T1000 (cell line): ENCODE data around the gene FOSL1.

ENCODE experiments used
- DNase-seq: peaks from one replicate; lab custom pipeline; 2025; ENCODE audit warnings: mixed read lengths; lab: John Stamatoyannopoulos, UW

The FOSL1 gene

DNA sequence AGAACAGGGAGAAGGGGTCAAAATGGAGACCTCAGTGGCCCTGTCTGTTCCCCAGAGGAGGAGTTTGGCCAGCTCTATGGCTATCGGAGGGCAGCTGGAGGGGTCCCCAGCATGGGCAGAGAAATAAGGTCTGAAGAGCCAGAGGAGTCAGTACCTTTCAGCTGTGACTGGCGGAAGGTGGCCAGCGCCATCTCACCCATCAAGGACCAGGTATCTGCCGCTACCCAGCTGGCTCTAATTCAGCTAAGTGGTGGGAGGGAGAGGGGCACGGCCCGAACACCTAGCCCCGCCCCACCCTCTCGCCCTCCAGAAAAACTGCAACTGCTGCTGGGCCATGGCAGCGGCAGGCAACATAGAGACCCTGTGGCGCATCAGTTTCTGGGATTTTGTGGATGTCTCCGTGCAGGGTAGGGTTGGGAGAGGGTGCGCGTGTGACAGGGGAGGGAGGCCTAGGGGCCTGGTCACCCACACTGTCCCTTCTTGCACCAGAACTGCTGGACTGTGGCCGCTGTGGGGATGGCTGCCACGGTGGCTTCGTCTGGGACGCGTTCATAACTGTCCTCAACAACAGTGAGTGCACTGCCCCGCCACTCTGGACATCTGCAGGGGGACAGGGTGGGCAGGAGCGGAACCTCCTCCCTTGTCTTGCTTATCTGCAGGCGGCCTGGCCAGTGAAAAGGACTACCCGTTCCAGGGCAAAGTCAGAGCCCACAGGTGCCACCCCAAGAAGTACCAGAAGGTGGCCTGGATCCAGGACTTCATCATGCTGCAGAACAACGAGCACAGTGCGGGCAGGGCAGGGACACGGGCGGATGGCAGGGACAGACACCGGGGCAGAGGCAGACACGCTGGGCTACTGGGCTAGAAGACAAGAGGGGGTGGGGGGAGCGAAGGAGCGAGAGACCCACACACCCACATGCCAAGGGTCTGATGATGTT is 17.8 kb downstream of the FOSL1 start:
- no peak for DNase-seq

DNA sequence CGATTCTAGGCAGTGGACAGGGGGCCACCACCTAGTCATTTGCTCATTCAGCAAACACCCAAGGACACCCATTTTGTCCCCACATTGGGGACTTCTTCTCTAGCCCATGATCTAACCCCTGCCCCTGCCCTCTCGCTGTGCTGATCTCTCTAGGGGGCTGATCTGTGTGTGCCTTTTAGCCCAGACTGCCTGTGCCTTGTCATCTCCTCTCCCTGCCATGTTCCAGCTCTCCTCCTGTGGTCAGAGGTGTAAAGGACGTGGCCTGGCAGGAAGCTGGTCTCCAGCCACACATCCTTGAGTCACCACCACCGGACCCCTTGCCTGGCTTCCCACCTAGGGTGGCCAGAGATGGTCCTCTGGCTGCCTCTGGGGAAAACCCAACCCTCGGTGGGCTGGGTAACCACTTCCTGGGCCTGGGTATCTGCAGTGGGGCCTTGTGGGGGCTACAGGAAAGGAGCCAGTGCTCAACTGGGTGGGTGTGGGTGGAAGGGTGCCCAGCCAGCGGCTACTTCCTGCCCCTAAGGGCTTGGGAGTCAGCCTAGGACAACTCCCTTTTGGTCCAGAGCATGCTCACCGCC is 19.3 kb downstream of the FOSL1 start:
- no peak for DNase-seq

DNA sequence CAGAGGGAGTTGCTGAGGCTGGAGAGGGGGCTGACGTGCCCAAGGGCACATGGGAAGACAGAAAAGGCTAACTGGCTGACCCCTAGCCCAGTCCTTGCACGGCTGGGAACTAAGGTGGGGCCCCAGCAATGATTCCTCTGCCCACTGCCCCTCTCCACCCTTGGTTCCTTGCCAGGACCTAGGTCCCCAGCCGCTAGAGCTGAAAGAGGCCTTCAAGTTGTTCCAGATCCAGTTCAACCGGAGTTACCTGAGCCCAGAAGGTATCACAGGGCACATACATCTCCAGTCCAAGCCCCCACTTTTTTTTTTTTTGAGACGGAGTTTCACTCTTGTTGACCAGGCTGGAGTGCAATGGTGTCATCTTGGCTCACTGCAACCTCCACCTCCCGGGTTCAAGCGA is 20.2 kb downstream of the FOSL1 start:
- DNase-seq = no peak

DNA sequence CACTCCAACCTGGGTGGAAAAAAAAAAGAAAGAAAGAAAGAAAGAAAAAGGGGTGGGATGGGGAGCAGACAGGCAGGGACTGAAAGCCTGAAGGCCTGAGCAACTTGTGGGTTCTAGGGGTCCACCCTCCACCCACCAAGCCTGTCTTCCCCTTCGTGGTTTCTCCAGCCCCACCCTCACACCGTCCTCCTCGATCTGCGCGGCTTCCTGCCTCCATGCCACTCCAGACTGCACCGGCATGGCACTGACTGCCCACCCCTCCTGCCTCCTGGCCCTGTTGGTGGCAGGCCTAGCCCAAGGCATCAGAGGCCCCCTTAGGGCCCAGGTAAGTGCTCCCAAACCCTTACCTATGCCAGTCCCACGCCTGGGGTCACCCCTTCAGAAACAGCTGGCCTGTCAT is 20.6 kb downstream of the FOSL1 start, which contains the start of gene CTSW:
TSS of gene CTSW (plus strand) at position 221 of the 400 bp plus-strand sequence. CDS start at position 239, 18 bp downstream.
- no peak for DNase-seq

DNA sequence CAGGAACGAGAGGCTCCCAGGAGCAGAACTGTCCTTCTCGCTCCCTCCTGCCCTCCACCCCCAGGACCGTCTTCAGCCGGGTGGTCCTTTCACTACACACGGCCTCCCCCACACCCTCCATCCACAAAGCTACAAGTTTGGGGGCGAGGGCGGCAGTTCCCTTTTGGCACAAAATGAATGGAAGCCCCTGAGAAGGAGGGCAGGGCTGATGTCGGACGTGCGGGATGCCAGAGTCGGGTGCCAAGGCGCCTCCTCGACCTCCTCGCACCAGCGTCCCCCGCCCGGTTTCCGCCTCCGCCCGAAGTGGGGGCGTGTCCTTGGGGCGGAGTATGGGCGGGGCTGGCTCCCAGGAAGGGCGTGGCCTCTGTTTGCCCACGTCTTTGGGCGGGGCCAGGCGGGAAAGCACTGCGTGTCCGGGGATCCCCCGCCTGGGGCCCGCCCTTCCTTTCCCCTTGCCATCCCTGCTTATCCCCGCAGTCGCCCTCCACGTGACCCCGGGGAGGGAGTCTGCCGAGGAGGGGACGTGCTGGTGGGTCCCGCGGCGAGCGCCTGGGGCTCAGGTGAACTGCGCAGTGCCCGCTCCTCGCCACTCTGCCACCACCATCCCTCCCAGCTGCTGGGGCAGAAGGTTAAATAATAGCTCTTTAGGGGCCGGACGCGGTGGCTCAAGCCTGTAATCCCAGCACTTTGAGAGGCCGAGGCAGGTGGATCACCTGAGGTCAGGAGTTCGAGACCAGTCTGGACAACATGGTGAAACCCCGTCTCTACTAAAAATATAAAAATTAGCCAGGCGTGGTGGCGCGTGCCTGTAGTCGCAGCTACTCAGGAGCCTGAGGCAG is 26.7 kb downstream of the FOSL1 start:
- DNase-seq = peak; percentile 96

DNA sequence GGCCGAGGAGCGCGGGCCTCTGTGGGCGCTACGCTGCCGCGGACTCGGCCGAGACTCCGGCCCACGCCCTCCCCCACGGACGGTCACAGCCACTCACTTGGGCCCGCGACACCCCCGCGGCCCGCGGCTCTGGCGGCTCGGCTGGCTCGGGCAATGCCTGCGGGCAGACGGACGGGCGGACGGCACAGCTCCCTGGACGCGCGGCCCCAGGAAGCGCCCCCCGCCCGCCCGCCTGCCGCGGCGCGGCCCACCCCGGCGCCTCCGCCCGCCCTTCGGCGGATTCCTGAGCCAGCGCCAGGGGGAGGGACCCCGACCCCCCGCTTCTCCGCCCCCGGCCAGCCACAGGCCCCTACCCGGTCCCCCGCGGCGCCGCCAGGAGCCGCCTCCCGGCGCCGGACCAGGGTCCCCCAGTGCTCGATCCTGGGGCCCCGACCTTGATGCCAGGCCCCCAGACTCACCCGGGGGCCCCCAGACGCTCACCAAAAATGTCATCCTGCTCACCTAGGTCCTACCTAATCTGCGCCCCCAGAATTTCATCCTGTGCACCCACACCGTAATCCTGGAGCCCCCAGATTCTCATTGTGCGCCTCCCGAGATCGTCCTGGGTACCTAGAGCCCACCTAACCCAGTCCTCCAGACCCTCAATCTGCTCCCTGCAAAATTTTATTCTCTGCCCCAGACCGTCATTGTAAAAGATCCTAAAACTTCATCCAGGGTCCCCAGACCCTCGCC is 27.4 kb downstream of the FOSL1 start, which contains the start of gene EFEMP2:
TSS of gene EFEMP2 (minus strand) at position 215 of the 732 bp plus-strand sequence. CDS start 446 bp downstream, outside the sequence.
- peak; percentile 58 for DNase-seq

DNA sequence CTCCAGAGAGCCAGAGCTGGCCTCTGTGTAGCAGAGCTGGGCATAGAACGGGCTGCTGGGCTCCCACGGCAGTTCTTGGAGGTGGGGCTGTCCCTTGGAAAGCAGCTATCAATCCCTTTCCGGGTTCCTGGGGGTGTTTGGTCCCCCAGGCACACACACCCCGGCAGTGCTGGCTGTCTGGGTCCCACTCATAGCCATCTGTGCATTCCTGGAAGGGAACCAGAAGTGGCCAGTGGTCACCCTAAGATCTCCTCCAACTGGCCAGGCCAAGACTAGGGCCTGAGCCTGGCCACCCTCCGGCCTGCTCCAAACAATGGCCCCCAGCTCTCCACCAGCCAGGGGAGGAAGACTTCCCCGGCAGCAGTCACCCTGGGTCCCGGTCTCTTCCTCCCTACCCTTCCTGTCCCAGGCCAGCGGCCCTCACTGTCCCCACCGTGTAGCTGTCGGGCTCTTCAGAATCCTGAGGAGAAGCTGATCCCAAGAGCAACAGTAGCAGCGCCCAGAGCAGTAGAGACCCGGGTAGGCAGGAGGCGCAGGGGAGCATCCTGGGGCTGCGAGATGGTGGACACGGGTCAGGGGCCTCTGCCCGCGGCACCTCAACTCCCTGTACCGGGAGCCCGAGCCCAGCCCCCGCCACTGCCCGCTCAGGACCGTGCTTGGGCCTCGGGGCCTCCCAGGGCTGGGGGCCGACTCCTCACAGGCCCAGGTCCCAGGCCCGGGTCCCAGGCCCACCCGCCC is 28.2 kb downstream of the FOSL1 start:
- peak; percentile 59 for DNase-seq

DNA sequence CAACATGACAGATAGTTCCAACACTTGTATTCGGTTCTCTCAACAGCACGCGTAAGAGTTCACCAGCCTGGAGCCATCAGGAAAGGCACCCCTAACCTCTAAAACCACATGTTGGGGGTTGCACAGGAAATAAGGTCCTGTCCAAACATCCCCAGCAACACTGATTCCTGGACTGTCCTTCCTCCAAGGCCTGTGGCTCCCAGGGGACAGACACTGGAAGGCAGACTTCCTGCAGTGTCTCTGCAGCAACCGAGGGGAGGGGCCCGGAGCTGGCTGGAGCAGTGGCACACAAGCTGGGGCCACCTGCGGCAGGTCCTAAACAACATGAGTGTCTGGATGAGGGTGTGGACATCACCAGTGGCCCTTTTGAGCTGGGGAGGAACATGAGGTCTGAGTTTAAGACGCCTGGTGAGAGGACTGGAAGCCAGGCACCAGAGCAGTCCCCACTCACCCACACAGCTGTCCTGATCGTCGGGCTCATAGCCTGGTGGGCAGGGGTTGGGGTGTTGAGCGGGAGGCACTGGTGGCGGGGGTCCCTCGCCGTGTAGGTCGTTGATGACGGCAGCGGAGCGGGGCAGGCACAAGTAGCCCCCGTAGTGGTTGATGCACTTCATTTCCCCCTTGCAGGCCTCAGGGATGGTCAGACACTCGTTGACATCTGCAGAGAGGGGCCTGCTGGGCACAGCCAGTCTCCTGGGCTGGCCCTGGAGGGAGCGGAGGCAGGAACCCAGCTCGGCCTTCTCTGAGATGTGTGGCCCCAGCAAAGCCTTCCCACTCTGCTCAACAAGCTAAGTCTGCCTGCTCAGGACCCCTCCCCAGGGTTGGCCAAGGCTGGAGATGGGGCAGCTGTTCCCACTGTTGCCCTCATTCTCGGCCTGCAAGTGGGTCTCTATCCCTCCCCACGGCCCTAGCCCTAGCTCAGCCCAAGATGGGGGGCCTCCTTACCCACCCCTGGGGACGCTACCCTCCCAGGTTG is 29.2 kb downstream of the FOSL1 start:
- DNase-seq = peak; percentile 29

DNA sequence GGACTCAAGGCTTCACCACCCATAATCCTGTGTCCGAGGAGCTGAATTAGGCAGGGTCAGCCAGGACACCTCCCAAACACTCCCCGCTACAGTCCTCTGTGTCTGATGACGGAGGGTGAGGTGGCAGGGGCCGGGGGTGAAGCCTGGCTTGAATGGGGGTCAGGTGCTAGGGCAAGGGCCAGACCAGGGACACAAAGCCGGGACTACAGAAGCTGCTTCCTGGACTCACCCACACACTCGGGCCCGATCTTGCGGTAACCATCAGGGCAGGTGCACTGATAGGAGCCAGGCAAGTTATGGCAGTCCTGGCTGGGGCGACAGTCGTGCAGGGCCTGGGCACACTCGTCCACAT is 29.9 kb downstream of the FOSL1 start:
- no peak for DNase-seq

DNA sequence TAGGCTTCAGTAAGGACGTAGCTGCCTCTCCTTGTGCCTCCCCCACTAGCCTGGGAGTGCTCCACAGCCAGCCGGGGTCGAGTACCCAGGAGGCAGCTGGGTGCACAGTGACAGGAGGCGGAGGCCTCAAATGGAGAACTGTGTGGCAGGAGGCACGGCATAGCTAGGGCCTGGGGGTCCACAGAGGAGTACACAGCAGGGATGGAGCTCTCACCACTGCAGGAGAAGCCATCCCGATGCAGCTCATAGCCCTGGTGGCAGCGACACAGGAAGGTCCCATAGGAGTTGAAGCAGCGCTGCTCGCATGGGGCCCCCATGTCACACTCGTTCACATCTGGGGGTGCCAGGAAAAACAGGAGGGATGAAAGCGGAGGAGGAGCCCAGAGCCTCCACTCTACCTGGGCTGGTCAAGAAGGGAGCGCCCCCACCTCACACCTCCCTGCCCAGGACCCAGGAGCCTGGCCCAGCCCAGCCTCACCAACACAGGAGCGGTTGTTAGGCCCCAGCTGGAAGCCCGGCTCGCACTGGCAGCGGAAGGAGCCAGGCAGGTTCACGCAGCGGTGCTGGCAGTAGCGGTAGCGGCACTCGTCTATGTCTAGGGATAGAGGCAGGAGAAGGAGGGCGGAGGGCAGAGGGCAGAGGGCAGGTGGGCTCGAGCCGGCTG is 30.4 kb downstream of the FOSL1 start:
- no peak for DNase-seq

DNA sequence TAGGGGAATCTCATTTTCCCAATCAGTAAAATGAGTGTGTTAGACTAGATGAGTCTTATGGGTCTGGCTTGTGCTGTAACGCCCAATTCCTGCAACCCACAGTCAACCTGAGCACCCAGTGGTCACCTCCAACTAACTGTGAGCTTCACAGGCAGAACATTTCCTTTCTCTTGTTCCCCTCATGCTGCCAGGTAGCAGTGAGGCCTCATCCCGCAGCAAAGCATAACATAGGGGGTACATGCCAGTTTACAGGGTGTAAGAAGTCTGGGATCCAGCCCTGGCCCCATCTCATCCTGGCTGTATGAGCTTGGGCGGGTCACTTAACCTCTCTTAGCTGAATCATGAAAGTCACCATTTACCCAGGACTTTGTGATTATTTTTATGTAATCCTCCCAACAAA is 31.3 kb downstream of the FOSL1 start:
- no peak for DNase-seq

DNA sequence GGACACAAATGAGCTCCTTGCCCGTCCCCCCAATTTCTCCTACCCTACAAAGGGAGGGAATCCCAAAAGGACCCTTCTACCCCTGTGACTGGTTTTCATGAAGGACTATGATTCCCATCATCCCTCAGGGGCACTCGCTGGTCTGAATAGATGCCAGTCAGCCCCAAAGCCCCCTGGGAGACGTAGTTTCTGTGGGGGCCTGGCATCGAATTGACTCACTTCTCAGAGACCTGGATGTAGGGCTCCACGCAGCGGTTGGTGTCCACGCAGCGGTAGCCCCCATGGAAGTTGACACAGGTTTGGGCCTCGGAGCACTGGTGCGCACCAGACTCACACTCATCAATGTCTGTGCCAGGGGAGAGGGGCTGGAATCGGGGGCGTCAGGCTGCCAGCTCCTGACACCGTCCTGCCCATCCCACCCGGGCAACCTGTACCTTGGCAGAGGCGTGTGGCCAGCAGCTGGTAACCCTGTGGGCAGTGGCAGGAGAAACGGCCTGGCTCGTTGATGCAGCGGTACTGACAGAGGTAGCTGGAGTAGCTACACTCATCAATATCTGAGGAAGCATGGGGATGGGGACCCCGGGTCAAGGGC is 32.0 kb downstream of the FOSL1 start:
- DNase-seq = no peak

DNA sequence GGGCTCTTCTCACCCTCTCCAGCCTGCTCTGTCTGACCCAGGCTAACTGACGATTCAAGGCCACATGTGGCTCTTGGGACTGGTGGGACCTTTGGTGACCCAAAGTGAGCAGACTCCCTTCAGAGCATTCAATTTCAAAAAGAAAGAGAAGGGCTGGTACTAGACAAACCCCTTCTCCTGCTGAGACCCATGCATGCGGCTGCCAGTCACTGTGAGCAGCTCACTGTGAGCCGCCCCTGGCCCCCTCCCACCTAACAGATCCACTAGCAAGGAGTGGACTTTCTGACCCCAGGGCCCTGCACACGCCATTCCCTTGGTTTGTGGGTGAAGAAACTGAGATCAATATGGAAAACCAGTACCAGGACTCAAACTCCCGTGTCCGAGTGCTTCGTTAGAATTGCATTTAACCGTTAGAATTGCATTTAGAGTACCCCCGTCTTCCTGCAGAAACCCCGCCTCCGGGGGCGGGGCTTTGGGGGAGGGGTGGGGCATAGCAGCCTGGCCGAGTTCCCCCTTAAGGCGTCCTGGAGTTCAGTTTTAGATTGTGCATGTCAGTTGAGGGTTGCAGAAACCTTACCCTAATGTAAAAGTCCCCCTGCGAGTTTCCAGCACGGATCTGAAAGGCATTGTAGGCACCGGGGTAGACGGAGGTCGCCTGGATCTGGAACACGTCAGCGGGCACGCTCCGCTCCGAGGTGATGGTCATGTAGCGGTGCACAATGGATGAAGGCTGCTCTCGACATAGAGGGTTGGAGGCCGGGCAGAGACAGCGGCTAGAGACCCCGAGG is 32.7 kb downstream of the FOSL1 start:
- no peak for DNase-seq

DNA sequence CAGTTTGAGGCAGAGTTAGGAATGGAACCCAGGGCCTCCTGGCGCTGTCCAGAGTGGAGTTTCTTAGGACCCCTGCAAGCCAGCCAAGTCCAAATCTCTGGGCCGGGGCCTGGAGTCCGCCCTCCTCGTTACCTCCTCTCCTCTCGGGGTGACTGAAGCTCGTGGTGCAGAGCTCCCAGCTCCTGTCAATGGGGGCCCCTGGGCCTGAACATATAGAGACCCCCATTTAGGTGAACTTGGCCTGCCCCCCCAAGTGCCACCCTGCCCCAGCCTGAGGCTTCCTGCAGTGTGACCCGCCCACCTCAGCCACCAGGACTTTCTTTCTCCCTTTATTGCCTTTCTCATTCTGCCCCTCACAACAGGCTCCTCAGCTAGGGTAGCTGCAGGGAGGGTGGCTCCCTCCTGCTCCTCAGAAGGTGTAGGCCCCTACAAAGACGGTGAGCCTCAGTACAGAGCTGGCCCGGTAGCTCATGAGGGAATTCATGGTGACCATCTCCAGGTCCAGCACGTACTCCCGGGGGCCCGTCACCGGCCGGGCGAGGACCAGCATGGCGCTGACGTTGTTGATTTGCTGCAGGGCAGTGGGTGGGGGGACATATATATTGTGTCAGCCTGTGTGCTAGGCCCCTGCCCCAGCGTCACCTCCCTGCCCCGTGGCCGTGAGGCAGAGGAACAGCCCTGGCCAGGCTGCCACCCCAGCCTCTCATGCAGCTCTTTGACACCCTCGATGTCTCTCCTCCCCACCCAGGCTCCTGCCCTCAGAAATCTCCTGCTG is 33.5 kb downstream of the FOSL1 start:
- DNase-seq = no peak

DNA sequence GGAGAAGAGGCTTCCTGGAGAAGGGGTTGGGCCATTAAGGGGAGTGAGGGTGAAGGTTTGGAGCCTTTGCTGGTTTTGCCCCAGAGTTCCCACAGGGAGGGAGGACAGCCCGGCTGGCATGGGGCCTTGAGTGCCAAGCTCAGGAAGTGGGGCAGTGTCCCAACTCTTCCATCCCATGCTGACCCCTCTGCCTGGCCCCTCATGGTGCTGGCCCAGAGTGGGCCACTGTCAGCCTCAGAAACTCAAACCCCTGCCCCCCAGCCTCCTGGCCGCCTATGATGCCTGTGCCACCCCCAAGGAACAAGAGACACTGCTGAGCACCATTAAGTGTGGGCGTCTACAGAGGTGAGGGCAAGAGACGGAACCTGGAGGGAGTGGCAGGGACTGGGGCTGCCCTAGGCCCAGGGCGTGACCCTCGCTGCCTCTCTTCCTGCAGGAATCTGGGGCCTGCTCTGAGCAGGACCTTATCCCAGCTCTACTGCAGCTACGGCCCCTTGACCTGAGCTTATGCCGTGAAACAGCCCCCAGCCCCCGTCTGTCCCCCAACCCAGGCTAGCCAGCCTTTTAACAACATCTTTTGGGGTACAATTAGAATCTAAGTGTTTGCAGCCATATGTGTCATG is 34.5 kb downstream of the FOSL1 start:
- DNase-seq = no peak

DNA sequence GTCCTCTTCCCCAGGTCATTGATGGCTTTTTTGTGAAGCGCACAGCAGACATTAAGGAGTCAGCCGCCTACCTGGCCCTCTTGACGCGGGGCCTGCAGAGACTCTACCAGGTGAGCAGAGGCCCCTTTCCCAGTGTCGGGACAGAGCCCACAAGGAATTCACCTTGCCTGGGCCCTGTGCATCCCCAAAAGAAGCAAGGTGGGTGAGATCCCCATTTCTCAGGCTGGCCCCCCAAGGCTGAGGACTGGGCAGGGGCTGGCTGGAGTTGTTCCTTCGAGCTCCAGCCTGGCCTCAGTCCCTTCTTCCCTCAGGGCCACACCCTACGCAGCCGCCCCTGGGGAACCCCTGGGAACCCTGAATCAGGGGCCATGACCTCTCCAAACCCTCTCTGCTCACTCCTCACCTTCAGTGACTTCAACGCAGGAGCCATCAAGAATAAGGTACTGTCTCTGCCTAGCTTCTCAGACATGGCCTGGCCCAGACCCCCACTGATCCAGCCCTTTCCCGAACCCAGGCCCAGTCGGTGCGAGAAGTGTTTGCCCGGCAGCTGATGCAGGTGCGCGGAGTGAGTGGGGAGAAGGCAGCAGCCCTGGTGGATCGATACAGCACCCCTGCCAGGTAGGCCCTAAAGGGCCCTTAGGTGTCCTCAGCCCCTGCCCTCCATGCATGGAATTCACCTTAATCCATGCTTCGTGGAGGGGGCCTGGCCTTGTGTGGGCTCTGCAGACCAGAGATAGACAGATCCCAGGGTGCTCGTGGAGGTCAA is 35.3 kb downstream of the FOSL1 start:
- no peak for DNase-seq
